ENCODE results near the gene RAD18. TPM values are rescaled to one million over a fixed set of nuclear protein-coding genes. Genes with fewer than 3 reads are reported as not detected.

Gene RAD18
- total RNA-seq, 6 donors from 2014 or later = 2.6 to 16.2 (median 7.7) TPM

GRCh38 chr3:8929860-8930259 is 33.4 kb downstream of the RAD18 start:
- Histone ChIP-seq H3K4me3 (no peak overlapping the region), H3K4me1 (no peaks in the 10 kb centered on the region), H3K27ac (no peak overlapping the region), H3K9me3 (no peaks in the 10 kb centered on the region), H3K27me3 (no peaks in the 10 kb centered on the region), H3K36me3 (no peaks in the 10 kb centered on the region)
- 76 to 92% methylated on average over 4 of the region's 4 CpGs for WGBS, 2 donors
- no peak for ATAC-seq (ENCODE audit: low FRiP score in 2 of 2)
- TF ChIP-seq POLR2AphosphoS5 (IDR thresholded peaks at IDR 0.05) (no peak), POLR2A (IDR thresholded peaks at IDR 0.05) (no peak), EP300 (IDR thresholded peaks at IDR 0.05) (no peak), CTCF (IDR thresholded peaks at IDR 0.05) (no peak)
- DNase-seq = no peak

GRCh38 chr3:8914491-8914890 is 48.8 kb downstream of the RAD18 start:
- no peaks in the 10 kb centered on the region for H3K9me3 ChIP-seq
- H3K36me3 ChIP-seq = peaks cover 0 to 8% (median 0%) of the 10 kb centered on the region in 4 donors
- 90 to 99% methylated on average over 4 of the region's 4 CpGs for WGBS, 2 donors
- TF ChIP-seq POLR2A (IDR thresholded peaks at IDR 0.05) (no peak), EP300 (IDR thresholded peaks at IDR 0.05) (no peak)
- no peak overlapping the region for H3K27ac ChIP-seq
- no peak for DNase-seq
- no peak overlapping the region for H3K4me3 ChIP-seq
- H3K27me3 ChIP-seq = no peaks in the 10 kb centered on the region
- no peaks in the 10 kb centered on the region for H3K4me1 ChIP-seq
- ATAC-seq (ENCODE audit: low FRiP score in 2 of 2) = no peak

- H3K4me3 ChIP-seq = no peak overlapping the region
- no peaks in the 10 kb centered on the region for H3K27me3 ChIP-seq
- 60 to 68% methylated on average over 2 of the region's 2 CpGs for WGBS, 2 donors
- no peaks in the 10 kb centered on the region for H3K9me3 ChIP-seq
- H3K4me1 ChIP-seq = no peaks in the 10 kb centered on the region
- H3K36me3 ChIP-seq = peaks cover 0 to 11% (median 0%) of the 10 kb centered on the region in 4 donors
- no peak for DNase-seq
- no peak overlapping the region for H3K27ac ChIP-seq
- TF ChIP-seq EP300 (IDR thresholded peaks at IDR 0.05) (no peak), POLR2AphosphoS5 (IDR thresholded peaks at IDR 0.05) (no peak), CTCF (IDR thresholded peaks at IDR 0.05) (no peak), POLR2A (IDR thresholded peaks at IDR 0.05) (no peak)
- no peak for ATAC-seq (ENCODE audit: low FRiP score in 2 of 2)
Measured at GRCh38 chr3:8911781-8912180, 51.5 kb downstream of the RAD18 start.

- no peak for TF ChIP-seq POLR2A (IDR thresholded peaks at IDR 0.05)
- TF ChIP-seq CTCF (IDR thresholded peaks at IDR 0.05) = no peak
- TF ChIP-seq EP300 (IDR thresholded peaks at IDR 0.05) = no peak
- TF ChIP-seq POLR2AphosphoS5 (IDR thresholded peaks at IDR 0.05) = no peak
- Histone ChIP-seq H3K4me3 (no peak overlapping the region), H3K27ac (no peak overlapping the region), H3K9me3 (no peaks in the 10 kb centered on the region), H3K27me3 (no peaks in the 10 kb centered on the region), H3K36me3 (peaks cover 0 to 11% (median 0%) of the 10 kb centered on the region in 4 donors), H3K4me1 (no peaks in the 10 kb centered on the region)
- 90 to 92% methylated on average over 3 of the region's 3 CpGs for WGBS, 2 donors
- DNase-seq (no peak), ATAC-seq (ENCODE audit: low FRiP score in 2 of 2) (no peak)
Measured at GRCh38 chr3:8909160-8909559, 54.1 kb downstream of the RAD18 start.

- Histone ChIP-seq H3K9me3 (no peaks in the 10 kb centered on the region), H3K4me1 (no peaks in the 10 kb centered on the region), H3K27me3 (no peaks in the 10 kb centered on the region), H3K36me3 (no peaks in the 10 kb centered on the region), H3K27ac (no peak overlapping the region), H3K4me3 (no peak overlapping the region)
- ATAC-seq (ENCODE audit: low FRiP score in 2 of 2) (no peak), DNase-seq (no peak)
- TF ChIP-seq POLR2A (IDR thresholded peaks at IDR 0.05) (no peak), CTCF (IDR thresholded peaks at IDR 0.05) (no peak), EP300 (IDR thresholded peaks at IDR 0.05) (no peak), POLR2AphosphoS5 (IDR thresholded peaks at IDR 0.05) (no peak)
- 89 to 93% methylated on average over 5 of the region's 5 CpGs for WGBS, 2 donors
Measured at GRCh38 chr3:8903191-8903590, 60.1 kb downstream of the RAD18 start.
